ENCODE data around the gene DMBT1.

DNA sequence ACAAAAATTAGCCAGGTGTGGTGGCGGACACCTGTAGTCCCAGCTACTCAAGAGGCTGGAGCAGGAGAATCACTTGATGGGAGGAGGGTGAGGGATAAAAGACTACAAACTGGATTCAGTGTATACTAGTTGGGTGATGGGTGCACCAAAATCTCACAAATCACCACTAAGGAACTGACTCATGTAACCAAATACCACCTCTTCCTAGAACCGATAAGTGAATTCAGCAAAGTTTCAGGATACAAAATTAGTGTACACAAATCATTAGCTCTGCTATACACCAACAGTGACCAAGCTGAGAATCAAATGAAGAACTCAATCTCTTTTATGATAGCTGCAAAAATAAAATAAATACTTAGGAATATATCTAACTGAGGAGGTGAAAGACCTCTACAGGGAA lies 23.0 kb upstream of the DMBT1 start:
- TF ChIP-seq, protein P1, sequence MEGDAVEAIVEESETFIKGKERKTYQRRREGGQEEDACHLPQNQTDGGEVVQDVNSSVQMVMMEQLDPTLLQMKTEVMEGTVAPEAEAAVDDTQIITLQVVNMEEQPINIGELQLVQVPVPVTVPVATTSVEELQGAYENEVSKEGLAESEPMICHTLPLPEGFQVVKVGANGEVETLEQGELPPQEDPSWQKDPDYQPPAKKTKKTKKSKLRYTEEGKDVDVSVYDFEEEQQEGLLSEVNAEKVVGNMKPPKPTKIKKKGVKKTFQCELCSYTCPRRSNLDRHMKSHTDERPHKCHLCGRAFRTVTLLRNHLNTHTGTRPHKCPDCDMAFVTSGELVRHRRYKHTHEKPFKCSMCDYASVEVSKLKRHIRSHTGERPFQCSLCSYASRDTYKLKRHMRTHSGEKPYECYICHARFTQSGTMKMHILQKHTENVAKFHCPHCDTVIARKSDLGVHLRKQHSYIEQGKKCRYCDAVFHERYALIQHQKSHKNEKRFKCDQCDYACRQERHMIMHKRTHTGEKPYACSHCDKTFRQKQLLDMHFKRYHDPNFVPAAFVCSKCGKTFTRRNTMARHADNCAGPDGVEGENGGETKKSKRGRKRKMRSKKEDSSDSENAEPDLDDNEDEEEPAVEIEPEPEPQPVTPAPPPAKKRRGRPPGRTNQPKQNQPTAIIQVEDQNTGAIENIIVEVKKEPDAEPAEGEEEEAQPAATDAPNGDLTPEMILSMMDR (IDR thresholded peaks at IDR 0.05) = no peak
- no peak for TF ChIP-seq POLR2A (IDR thresholded peaks at IDR 0.05)
- TF ChIP-seq POLR2AphosphoS5 (IDR thresholded peaks at IDR 0.05) = no peak

All from stomach (tissue), 4 donors.